ENCODE results near the gene GMDS. TPM values are rescaled to one million over a fixed set of nuclear protein-coding genes. Genes with fewer than 3 reads are reported as not detected.

The GMDS gene
- total and polyA plus RNA-seq, 2 of the 8 experiments (the other 6 are each of a cell fraction or from before 2014, with no cell fraction given) = 16.8 to 50.0 TPM

DNA sequence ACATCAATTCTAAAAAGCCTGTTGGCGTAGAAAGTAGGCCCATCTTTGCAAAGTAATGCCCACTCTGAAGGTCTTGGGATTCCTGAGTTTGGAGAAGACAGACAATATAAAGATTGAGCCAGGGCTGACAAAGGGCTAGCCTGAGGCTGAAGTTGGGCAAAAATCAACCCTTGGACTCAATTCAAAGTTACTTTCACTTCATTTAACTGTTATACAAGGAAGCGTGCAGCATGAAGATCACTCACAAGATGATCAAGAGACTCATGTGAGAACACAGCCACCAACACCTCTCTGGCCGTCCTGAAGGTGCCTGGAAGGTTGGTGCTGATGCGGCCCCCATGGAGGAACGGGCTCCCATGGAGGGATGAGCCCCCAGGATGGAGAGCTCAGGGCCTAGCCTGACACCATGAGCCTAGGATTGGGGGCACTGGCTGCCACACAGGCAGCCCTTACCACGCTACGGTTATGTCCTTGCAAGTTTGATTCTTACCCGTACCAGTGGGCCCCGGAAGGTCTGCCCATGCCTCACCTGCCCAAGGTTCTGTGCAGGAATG lies 609.1 kb downstream of the GMDS start (continued):
- TF ChIP-seq CBX5 (IDR thresholded peaks at IDR 0.05; ENCODE audit: low read depth, low read length) = no peak
- TF ChIP-seq CREB1 (IDR thresholded peaks at IDR 0.05) = no peak
- no peak for TF ChIP-seq CHD1 (IDR thresholded peaks at IDR 0.05; ENCODE audit: low read depth, low read length)
- TF ChIP-seq SIRT6 (IDR thresholded peaks at IDR 0.05; ENCODE audit: low read length) = no peak
- TF ChIP-seq RBBP5 (IDR thresholded peaks at IDR 0.05; ENCODE audit: borderline replicate concordance, low read depth, low read length) = no peak
- TF ChIP-seq HDAC6 (IDR thresholded peaks at IDR 0.05; ENCODE audit: low read depth, low read length) = no peak
